ENCODE measurements around the gene HPS4.
A peak's percentile ranks its signal among the peaks of the same experiment; 100 is the strongest.

The HPS4 gene

DNA sequence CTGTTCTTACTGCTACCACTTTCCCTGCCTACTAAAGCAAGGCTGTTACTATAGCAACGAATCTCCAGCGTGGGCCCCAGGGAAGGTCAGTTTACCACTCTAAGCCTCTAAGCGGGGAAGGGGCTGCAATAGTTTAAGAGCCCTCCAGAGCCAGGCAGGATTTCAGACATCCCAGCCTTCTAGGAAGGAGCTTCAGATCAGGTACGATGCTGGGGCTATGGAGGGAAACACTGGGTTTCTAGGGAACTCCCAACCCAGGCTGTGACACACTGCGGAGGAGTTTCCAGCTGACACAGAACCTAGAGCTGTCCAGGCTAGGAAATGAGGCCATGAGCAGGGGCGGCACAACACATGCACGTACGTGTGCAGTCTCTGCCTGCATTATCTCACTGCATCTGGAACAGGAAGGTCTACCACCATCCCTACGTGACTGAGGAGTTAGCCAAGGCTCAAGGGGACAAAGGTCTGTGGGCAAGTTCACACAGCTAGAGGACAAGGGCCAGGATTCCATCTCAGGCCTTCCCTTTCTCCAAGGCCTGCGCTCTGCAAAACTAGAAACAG lies 20.4 kb downstream of the HPS4 start:
- TF ChIP-seq, protein P1, sequence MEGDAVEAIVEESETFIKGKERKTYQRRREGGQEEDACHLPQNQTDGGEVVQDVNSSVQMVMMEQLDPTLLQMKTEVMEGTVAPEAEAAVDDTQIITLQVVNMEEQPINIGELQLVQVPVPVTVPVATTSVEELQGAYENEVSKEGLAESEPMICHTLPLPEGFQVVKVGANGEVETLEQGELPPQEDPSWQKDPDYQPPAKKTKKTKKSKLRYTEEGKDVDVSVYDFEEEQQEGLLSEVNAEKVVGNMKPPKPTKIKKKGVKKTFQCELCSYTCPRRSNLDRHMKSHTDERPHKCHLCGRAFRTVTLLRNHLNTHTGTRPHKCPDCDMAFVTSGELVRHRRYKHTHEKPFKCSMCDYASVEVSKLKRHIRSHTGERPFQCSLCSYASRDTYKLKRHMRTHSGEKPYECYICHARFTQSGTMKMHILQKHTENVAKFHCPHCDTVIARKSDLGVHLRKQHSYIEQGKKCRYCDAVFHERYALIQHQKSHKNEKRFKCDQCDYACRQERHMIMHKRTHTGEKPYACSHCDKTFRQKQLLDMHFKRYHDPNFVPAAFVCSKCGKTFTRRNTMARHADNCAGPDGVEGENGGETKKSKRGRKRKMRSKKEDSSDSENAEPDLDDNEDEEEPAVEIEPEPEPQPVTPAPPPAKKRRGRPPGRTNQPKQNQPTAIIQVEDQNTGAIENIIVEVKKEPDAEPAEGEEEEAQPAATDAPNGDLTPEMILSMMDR (IDR thresholded peaks at IDR 0.05; ENCODE audit: control insufficient read depth, insufficient read depth, low read depth, low read length, missing control alignments) = no peak
- no peak overlapping the region for H3K4me3 ChIP-seq (ENCODE audit: control insufficient read depth, low read depth, low read length)
- no peak for DNase-seq (ENCODE audit: low read depth)

DNA sequence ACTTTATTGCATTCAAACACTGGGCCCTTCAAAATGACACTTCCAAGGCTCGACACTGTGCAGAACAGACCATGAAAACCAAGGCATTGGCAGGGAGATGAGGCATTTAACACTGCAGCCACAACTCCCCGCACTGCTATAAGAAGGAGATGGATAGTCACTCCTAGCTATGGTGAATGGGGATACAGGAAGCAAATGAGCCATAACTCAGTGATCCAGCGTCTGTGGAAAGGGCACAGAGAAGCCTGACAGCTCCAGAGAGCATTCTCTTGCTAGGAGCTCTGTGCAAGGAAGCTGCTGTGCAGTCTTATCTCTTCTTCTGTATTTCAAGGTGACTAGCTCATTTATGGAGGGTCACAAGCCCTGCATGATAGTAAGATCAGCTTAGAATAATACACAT lies 20.9 kb downstream of the HPS4 start:
- DNase-seq (ENCODE audit: low read depth) = no peak
- H3K4me3 ChIP-seq (ENCODE audit: control insufficient read depth, low read depth, low read length) = no peak overlapping the region
- TF ChIP-seq, protein P1 (IDR thresholded peaks at IDR 0.05; ENCODE audit: control insufficient read depth, insufficient read depth, low read depth, low read length, missing control alignments) = no peak

DNA sequence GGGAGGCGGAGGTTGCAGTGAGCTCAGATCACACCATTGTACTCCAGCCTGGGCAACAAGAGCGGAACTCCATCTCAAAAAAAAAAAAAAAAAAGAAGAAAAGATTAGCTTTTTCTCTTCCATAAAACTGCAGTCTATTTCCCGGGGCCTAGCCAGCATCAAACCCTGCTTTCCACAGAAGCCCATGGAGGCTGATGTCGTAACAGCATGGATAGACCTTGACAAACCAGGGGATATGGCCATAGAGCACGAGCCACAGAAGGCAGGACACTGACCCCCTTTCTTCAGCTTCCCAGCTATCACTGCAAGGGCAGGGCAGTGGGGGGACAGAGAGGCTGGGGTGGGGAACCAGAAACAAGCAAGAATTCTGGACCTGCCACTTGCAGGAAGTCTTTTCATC lies 21.5 kb downstream of the HPS4 start:
- DNase-seq (ENCODE audit: low read depth) = no peak
- no peak overlapping the region for H3K4me3 ChIP-seq (ENCODE audit: control insufficient read depth, low read depth, low read length)
- TF ChIP-seq, protein P1 (IDR thresholded peaks at IDR 0.05; ENCODE audit: control insufficient read depth, insufficient read depth, low read depth, low read length, missing control alignments) = no peak

DNA sequence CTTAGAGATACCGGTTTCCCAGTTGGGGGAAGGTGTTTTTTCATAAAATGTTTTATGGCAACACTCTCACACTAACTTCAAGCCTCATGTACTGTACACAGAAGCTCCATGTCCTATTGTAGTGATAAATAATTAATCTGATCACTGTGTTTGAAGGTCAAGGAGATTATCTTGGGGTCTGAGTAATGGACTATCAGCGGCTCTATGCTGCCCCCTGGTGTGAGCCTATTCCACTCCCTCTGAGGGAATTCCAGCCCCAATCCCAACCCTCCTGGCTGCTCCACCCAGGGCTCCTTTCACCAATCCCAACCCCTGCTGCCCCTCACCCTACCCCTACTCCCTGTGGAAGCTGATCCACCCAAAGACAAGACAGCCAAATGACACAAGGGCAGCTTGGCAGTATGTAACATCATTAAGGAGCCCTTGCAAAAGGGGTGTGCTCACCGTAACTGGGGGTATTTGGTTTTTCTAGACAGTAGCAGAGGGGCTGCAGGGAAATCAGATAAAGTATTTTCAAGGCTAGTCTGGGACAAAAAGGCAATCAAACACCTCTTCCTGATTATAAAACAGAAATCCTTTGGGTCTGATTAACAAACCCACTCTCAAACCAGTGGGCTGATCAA lies 22.3 kb downstream of the HPS4 start:
- TF ChIP-seq, protein P1 (IDR thresholded peaks at IDR 0.05; ENCODE audit: control insufficient read depth, insufficient read depth, low read depth, low read length, missing control alignments) = peak; percentile 87
- DNase-seq (ENCODE audit: low read depth) = no peak

DNA sequence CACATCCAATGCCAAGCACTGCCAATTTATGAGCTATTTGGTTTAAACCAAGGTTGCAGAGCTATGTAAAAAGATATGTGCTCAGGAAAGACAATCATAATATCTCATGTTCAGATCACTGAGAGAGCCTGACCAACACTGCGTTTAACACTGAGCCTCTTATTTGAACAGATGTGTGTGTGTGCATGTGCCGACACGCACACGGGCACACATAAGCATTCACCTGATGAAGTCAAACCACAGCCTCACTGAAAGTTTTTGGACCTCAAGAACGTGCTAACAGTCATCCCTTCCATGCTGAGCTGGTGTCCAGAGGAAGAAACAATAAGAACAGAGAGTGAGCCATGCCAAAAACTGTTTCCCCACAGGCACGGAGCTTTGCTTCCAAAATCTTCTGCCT lies 23.4 kb downstream of the HPS4 start:
- no peak overlapping the region for H3K4me3 ChIP-seq (ENCODE audit: control insufficient read depth, low read depth, low read length)
- DNase-seq (ENCODE audit: low read depth) = no peak
- TF ChIP-seq, protein P1 (IDR thresholded peaks at IDR 0.05; ENCODE audit: control insufficient read depth, insufficient read depth, low read depth, low read length, missing control alignments) = no peak

More for the DNA sequence above, 22.3 kb downstream of the HPS4 start:
- H3K4me3 ChIP-seq (ENCODE audit: control insufficient read depth, low read depth, low read length) = no peak overlapping the region

DNA sequence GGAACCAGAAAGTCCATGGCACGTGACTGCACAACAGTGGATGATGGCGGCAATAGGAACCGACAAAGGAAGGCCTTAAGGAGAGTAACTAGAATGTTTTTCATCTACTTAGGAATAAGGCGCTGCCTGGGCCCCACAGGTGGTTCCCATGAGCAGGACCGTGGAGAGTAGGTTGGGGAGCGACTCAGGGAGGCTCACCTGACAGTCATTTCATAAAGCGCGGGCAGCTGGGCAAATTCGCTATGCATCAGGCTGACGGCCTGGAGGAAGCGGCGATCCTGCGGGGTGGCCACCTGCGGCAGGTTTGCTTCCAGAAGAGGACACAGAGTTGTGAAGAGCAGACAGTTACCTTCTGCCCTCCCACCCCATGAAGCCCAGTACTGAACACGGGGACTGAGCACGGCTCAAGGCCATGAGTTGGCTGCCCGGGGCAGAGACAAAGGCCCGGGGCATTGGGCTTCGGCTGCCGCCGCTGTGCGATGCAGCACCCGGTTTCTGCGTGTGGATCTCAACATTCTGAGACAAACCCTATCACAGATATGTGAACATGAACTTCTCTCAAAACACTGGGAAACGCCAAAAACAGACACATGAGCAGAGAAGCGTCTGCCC lies 25.8 kb downstream of the HPS4 start:
- TF ChIP-seq, protein P1 (IDR thresholded peaks at IDR 0.05; ENCODE audit: control insufficient read depth, insufficient read depth, low read depth, low read length, missing control alignments) = no peak
- H3K4me3 ChIP-seq (ENCODE audit: control insufficient read depth, low read depth, low read length) = no peak overlapping the region
- DNase-seq (ENCODE audit: low read depth) = no peak
